ENCODE data around the gene ARMC6.

ARMC6 gene

DNA sequence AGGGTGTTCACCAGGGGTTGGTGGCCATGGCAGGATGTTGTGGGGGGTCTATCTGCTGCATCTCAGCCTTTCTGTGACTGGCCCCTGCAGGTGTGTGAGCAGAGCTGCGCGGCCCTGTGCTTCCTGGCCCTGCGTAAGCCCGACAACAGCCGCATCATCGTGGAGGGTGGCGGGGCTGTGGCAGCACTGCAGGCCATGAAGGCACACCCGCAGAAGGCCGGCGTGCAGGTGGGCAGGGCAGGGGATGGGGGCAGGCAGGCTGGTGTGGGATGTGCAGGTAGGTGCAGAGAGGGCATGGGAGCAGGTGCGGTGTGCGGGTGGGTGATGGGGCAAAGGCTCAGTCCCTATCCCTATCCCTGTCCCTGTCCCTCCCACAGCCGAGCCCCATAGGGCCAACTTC lies 22.3 kb downstream of the ARMC6 start:
- TF ChIP-seq, protein P1, sequence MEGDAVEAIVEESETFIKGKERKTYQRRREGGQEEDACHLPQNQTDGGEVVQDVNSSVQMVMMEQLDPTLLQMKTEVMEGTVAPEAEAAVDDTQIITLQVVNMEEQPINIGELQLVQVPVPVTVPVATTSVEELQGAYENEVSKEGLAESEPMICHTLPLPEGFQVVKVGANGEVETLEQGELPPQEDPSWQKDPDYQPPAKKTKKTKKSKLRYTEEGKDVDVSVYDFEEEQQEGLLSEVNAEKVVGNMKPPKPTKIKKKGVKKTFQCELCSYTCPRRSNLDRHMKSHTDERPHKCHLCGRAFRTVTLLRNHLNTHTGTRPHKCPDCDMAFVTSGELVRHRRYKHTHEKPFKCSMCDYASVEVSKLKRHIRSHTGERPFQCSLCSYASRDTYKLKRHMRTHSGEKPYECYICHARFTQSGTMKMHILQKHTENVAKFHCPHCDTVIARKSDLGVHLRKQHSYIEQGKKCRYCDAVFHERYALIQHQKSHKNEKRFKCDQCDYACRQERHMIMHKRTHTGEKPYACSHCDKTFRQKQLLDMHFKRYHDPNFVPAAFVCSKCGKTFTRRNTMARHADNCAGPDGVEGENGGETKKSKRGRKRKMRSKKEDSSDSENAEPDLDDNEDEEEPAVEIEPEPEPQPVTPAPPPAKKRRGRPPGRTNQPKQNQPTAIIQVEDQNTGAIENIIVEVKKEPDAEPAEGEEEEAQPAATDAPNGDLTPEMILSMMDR (IDR thresholded peaks at IDR 0.05; ENCODE audit: low read depth, low read length, poor library complexity, severe bottlenecking) = no peak
- TF ChIP-seq EZH2phosphoT487 (IDR thresholded peaks at IDR 0.05; ENCODE audit: borderline replicate concordance, low read length) = no peak
- Histone ChIP-seq H3K4me3 (ENCODE audit: low read length) (no peak overlapping the region), H3K4me1 (ENCODE audit: control insufficient read depth, low read length) (no peaks in the 10 kb centered on the region), H3K9me2 (replicated peaks; ENCODE audit: control insufficient read depth, low read length) (no peaks in the 10 kb centered on the region), H3K27me3 (ENCODE audit: control insufficient read depth, low read length) (no peaks in the 10 kb centered on the region), H3K27ac (ENCODE audit: low read depth, low read length) (no peak overlapping the region), H3K9me3 (ENCODE audit: control insufficient read depth, insufficient read depth, low read length) (no peaks in the 10 kb centered on the region), H3F3A (ENCODE audit: control insufficient read depth, insufficient read depth) (no peaks in the 10 kb centered on the region), H4K20me1 (ENCODE audit: control insufficient read depth, insufficient read depth, low read depth, low read length) (0 out of 2 replicates have a peak, but pooled peaks cover 8% of the 10 kb centered on the region), H3K79me2 (ENCODE audit: control insufficient read depth, low read length) (no peaks in the 10 kb centered on the region), H3K4me2 (ENCODE audit: low read length) (no peak overlapping the region), H3K36me3 (ENCODE audit: control insufficient read depth, low read length) (peaks cover 71% of the 10 kb centered on the region)

DNA sequence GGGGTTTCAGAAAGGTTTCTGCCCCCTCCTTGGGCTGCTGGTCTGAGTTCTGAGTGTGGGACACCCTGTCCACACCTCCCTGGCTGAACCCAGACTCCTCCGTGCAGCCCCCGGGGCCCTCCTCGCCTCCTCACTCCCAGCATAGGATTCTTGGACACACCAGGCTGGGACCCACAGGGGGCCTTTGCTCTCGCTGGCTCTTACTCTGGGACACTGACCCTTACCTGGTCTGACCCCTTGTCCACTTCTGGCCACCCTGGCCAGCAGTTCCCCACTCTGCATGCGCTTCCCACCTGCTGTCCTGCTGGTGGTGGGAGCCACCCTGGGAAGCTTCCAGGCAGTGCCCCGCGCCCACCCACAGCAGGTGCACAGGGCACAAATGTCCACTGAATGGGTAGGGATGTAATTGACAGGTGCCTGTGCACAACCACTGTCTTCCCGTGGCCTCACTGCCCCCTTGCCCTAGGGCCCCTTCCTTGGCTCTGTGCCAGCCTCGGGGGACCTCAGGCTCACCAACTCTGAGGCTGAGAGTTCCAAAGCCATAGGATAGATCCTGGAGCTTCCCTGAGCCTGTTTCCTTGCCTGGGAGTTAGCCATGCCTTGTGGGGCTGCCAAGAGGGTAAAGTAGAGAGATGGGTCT lies 23.4 kb downstream of the ARMC6 start:
- Histone ChIP-seq H3K79me2 (ENCODE audit: control insufficient read depth, low read length) (no peaks in the 10 kb centered on the region), H3K27ac (ENCODE audit: low read depth, low read length) (no peak overlapping the region), H3K9me3 (ENCODE audit: control insufficient read depth, insufficient read depth, low read length) (no peaks in the 10 kb centered on the region), H3K9me2 (replicated peaks; ENCODE audit: control insufficient read depth, low read length) (no peaks in the 10 kb centered on the region), H3K4me1 (ENCODE audit: control insufficient read depth, low read length) (no peaks in the 10 kb centered on the region), H3K4me2 (ENCODE audit: low read length) (no peak overlapping the region), H3K27me3 (ENCODE audit: control insufficient read depth, low read length) (no peaks in the 10 kb centered on the region), H3F3A (ENCODE audit: control insufficient read depth, insufficient read depth) (no peaks in the 10 kb centered on the region), H3K4me3 (ENCODE audit: low read length) (no peak overlapping the region), H4K20me1 (ENCODE audit: control insufficient read depth, insufficient read depth, low read depth, low read length) (0 out of 2 replicates have a peak, but pooled peaks cover 8% of the 10 kb centered on the region), H3K36me3 (ENCODE audit: control insufficient read depth, low read length) (peaks cover 60% of the 10 kb centered on the region)
- TF ChIP-seq EZH2phosphoT487 (IDR thresholded peaks at IDR 0.05; ENCODE audit: borderline replicate concordance, low read length) = no peak
- TF ChIP-seq, protein P1 (IDR thresholded peaks at IDR 0.05; ENCODE audit: low read depth, low read length, poor library complexity, severe bottlenecking) = no peak

- H3K36me3 ChIP-seq (ENCODE audit: control insufficient read depth, low read length) = peaks cover 55% of the 10 kb centered on the region
- TF ChIP-seq EZH2phosphoT487 (IDR thresholded peaks at IDR 0.05; ENCODE audit: borderline replicate concordance, low read length) = no peak
- TF ChIP-seq, protein P1 (IDR thresholded peaks at IDR 0.05; ENCODE audit: low read depth, low read length, poor library complexity, severe bottlenecking) = no peak
Measured at GRCh38 chr19:19057317-19057716, 23.9 kb downstream of the ARMC6 start.

More at GRCh38 chr19:19057317-19057716, 23.9 kb downstream of the ARMC6 start:
- Histone ChIP-seq H3K9me3 (ENCODE audit: control insufficient read depth, insufficient read depth, low read length) (no peaks in the 10 kb centered on the region), H3K4me1 (ENCODE audit: control insufficient read depth, low read length) (no peaks in the 10 kb centered on the region), H3K4me3 (ENCODE audit: low read length) (no peak overlapping the region), H3K79me2 (ENCODE audit: control insufficient read depth, low read length) (no peaks in the 10 kb centered on the region), H3K4me2 (ENCODE audit: low read length) (no peak overlapping the region), H3K27me3 (ENCODE audit: control insufficient read depth, low read length) (no peaks in the 10 kb centered on the region), H3K27ac (ENCODE audit: low read depth, low read length) (no peak overlapping the region), H3F3A (ENCODE audit: control insufficient read depth, insufficient read depth) (no peaks in the 10 kb centered on the region), H4K20me1 (ENCODE audit: control insufficient read depth, insufficient read depth, low read depth, low read length) (0 out of 2 replicates have a peak, but pooled peaks cover 8% of the 10 kb centered on the region), H3K9me2 (replicated peaks; ENCODE audit: control insufficient read depth, low read length) (no peaks in the 10 kb centered on the region)

Measured in DOHH2 (cell line).